DMS79 treated with DMSO at 0.1 percent for 48 hours (cell line): ENCODE data around the gene MYO3B.
"Not testable (repeated sequence)": the region's sequence is repeated elsewhere in the genome, so short reads cannot be mapped to it uniquely, and the experiment has no call there.

ENCODE experiments used
- DNase-seq: peaks from one replicate; lab custom pipeline; 2025; lab: John Stamatoyannopoulos, UW

The MYO3B gene

GRCh38 chr2:170341684-170342623 is 164.0 kb downstream of the MYO3B start:
- no peak for DNase-seq

- DNase-seq: no peak
Measured at GRCh38 chr2:170344663-170345346, 166.9 kb downstream of the MYO3B start.

- no peak for DNase-seq
Measured at GRCh38 chr2:170345607-170346006, 167.7 kb downstream of the MYO3B start.

GRCh38 chr2:170349269-170349668 is 171.3 kb downstream of the MYO3B start:
- not testable (repeated sequence) for DNase-seq

DNA sequence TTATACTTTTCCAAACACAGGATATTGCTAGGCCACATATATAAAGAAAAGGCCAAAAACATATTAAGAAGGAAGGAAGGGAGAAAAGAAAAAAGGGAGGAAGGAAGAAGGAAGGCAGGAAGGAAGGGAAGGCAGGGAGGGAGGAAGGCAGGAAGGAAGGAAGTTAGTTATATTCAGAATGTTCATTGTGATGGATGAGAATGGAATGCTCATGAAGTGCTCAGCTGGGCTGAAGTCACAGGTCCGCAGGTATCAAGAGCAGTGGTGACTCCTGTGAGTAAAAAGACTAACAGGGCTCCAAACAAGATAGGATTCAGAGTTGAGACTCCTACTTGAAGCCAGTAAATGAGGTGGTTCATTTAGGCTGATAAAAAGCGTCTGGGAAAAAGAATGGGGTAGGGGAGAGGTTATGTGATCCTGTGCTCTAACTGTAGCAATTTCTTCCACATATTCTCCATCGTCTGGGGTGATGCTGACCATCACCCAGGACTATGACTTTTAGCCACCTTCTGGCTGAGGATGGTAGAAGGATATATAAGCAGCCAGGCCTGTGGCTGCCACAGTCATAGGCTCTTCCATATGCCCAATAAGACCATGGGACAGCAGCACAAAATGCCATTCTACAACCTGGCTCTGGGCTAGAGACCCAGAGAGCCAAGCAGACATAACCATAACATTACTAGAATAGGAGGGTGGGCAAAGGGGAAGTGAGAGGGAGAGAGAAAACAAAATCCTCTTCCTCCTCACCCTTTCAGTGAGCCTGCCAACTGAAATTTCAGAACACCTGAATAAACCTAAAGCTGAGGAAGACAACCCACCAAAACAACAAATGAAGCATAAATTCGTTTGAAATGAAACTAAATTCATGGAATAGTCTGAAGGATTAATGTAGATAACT is 173.2 kb downstream of the MYO3B start:
- DNase-seq: no peak

GRCh38 chr2:170353723-170354122 is 175.8 kb downstream of the MYO3B start:
- DNase-seq: no peak

- no peak for DNase-seq
Measured at GRCh38 chr2:170354388-170354787, 176.4 kb downstream of the MYO3B start.

- DNase-seq: no peak
Measured at GRCh38 chr2:170354855-170355780, 177.2 kb downstream of the MYO3B start.

GRCh38 chr2:170359466-170359865 is 181.5 kb downstream of the MYO3B start:
- no peak for DNase-seq

DNA sequence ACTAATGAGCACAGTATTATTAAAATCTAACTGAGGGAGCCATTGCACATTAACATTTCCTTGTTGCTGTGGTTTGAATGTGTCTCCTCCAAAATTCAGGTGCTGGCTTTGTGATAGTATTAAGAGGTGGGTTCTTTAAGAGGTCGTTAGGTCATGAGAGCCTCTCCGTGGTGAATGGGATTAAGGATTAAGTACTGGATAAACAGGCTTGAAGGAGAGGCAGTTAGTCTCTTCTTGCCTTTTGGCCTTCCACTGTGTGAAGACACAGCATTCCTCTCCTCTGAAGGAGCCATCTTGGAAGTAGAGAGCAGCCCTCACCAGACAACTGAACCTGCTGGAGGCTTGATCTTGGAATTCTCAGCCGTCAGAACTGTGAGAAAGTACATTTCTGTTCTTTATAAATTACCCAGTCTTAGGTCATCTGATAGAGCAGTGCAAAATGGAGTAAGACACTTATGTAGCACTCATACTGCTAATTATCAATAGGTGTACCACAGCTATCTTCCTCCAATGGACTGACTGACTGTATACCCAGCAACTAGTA is 182.7 kb downstream of the MYO3B start:
- DNase-seq: peak; percentile 23

GRCh38 chr2:170361090-170361936 is 183.4 kb downstream of the MYO3B start:
- no peak for DNase-seq

DNA sequence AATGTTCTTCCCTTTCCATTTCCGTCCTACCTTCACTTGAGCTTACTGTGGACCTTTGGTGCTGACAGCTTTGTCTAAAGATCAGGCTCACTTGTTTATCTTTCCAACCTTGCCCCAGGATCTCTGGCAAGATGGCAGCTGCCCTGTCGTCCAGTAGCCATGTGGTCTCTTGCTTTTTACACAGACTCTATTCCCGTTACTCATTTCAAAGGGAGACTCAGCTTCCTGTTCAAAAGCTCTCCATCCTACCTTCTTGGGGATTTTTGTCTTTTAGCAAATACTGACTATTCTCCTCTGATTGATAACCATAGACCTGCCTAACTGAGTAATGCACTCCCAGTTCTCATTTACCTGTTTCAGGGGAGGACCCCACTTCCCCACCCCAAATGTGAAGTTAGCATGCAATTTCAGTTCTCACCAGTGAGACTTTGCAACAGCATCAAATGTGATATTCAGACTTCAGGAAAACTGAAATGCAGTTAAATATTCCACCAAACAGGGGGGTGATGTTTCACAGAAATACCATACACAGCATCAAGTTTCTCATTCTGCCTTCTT is 184.4 kb downstream of the MYO3B start:
- DNase-seq: no peak

DNA sequence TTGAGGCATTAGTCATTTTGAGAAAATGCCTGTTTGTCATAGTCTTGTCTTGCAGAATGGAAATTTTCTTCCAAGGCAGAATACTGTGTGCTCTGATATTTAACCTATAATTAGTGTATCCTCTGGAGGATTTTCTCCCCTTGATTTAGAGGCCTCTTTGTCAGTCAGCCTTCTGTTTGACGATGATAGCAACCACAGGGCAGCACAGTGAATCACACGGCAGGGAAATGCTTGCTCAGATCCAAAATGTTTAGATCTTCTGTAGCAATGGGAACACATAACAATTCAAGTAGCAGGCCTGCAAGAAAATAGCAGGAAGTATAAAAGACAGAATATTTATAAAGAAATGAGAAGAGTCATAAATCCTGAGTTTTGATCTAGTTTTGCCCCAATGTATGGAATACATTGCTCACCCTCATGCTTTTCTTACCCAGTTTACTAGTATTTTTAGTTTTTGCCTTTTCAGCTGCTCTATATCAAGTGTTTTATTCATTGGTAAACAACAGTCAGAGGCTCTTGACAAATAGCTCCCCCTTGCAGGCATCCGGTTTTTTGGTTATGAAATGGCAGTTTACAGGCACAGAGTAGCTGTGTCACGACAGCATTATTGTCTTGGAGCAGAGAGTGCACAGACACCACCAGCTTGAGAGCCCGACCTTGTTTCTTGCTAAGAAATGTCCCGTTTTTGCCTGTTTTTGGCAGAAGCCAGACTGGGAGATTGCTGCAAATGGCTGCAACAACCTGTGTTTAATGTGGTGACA is 185.1 kb downstream of the MYO3B start:
- DNase-seq: no peak

GRCh38 chr2:170365003-170365402 is 187.1 kb downstream of the MYO3B start:
- no peak for DNase-seq

GRCh38 chr2:170365686-170366085 is 187.7 kb downstream of the MYO3B start:
- no peak for DNase-seq

DNA sequence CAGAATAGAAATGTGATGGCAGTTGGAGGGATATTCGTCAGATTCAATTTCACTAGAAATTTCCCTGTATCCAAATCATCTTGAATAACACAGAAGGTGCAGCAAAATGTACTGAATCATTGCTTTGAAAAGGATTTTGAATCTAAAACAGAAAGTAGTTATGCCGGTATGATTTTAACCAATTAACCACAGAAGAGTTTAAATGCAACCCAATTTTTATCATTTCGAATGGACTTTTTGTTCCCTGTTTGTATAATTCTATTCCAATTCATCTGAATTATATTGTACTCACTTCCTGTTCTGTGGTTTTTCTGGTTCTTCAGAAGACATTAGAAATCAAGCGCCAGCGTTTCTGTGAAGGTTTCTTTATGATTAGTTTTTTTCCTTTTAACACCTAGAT is 190.4 kb downstream of the MYO3B start:
- no peak for DNase-seq

GRCh38 chr2:170369228-170369627 is 191.3 kb downstream of the MYO3B start:
- no peak for DNase-seq

DNA sequence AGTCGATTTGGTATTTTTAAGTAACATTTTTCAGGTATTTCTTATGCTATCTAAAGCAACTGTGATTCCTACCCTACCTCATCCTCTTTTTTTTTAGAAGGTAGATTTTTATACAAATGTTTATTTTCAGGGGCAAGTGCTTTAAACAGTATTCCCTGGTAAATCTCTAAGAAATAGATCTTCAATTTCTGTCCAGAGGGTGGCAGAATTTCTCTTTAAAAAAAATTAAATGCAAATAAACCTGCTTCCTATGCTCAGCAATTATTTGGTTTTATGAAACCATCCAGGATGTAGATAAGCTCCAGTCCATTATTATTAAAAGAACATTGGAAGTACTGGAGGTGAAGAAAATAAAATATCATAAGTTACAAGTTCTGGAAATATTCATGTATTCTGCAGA is 191.9 kb downstream of the MYO3B start:
- DNase-seq: peak; percentile 33
